ENCODE data around the gene NIP7. TPM values are rescaled to one million over a fixed set of nuclear protein-coding genes. Genes with fewer than 3 reads are reported as not detected.
"Not testable (repeated sequence)": the region's sequence is repeated elsewhere in the genome, so short reads cannot be mapped to it uniquely, and the experiment has no call there.

Gene NIP7
- total RNA-seq, result 10 to 100 TPM; 39.1 to 41.3 TPM

- Mint-ChIP-seq H3K4me3 (peak within 1 kb of the TSS; percentile 96), H3K27me3 (no peaks in the 10 kb centered on the region), H3K36me3 (ENCODE audit: low read depth) (peaks cover 60% of the 10 kb centered on the region), H3K9me3 (ENCODE audit: low read depth) (no peaks in the 10 kb centered on the region), H3K4me1 (peaks cover 37% of the 10 kb centered on the region), H3K27ac (peak within 1 kb of the TSS; percentile 98)
- ATAC-seq (peak; percentile 89), DNase-seq (peak; percentile 95)
- ChIA-PET CTCF (interaction anchor here (0.8 to 2.5 kb wide), 11 partner anchors 8 to 209 kb away, joined by 3 to 18 read pairs (median 3); partner anchors contain the start of gene PDF), POLR2A (interaction anchor here (0.5 to 1.3 kb wide), 6 partner anchors 9 to 922 kb away, joined by 3 to 10 read pairs (median 4); partner anchors contain the start of gene PDF)
- intact Hi-C loops (cut with DNase I, micrococcal nuclease), result loop anchor here (1.0 to 10.0 kb wide), 10 partner anchors 9 to 1775 kb away; partner anchors contain the start of genes PDF (in 2 of the 2), CHTF8 (in 1 of the 2), CTCF (in 1 of the 2) and CYB5B (in 1 of the 2)
These were observed at the start of gene NIP7, which contains the start of gene COG8 for GRCh38 chr16:69339289-69340094. NIP7 (plus strand) TSS chr16:69339772; CDS start chr16:69339830, 58 bp downstream. COG8 (minus strand) TSS chr16:69339564; CDS start chr16:69339552, 12 bp downstream.

- H3K27ac Mint-ChIP-seq; DNase-seq; H3K36me3 Mint-ChIP-seq (ENCODE audit: low read depth); H3K9me3 Mint-ChIP-seq (ENCODE audit: low read depth); H3K4me3 Mint-ChIP-seq; intact Hi-C loops (cut with DNase I, micrococcal nuclease); H3K27me3 Mint-ChIP-seq; H3K4me1 Mint-ChIP-seq; ATAC-seq; POLR2A ChIA-PET: not testable (repeated sequence)
- CTCF ChIA-PET, result interaction anchor here (8.6 kb wide), 1 partner anchor 140 kb away, joined by 90 read pairs; no protein-coding TSS in a partner anchor
These were observed 47.9 kb upstream of the NIP7 start for GRCh38 chr16:69291657-69292056.

GRCh38 chr16:69293401-69293800 is 46.2 kb upstream of the NIP7 start:
- no peak overlapping the region for H3K4me3 Mint-ChIP-seq
- DNase-seq (no peak), ATAC-seq (peak; percentile 77)
- H3K36me3 Mint-ChIP-seq (ENCODE audit: low read depth), result no peaks in the 10 kb centered on the region
- ChIA-PET CTCF (no interaction called here), POLR2A (no interaction called here)
- H3K4me1 Mint-ChIP-seq, result peaks cover 6% of the 10 kb centered on the region
- no peaks in the 10 kb centered on the region for H3K27me3 Mint-ChIP-seq
- intact Hi-C loops (cut with DNase I, micrococcal nuclease), result no loop called here
- peak overlapping the region; percentile 66 for H3K27ac Mint-ChIP-seq
- H3K9me3 Mint-ChIP-seq (ENCODE audit: low read depth), result no peaks in the 10 kb centered on the region

- no peaks in the 10 kb centered on the region for H3K36me3 Mint-ChIP-seq (ENCODE audit: low read depth)
- intact Hi-C loops (cut with DNase I, micrococcal nuclease), result no loop called here
- no peak overlapping the region for H3K4me3 Mint-ChIP-seq
- no peak overlapping the region for H3K27ac Mint-ChIP-seq
- H3K9me3 Mint-ChIP-seq (ENCODE audit: low read depth), result no peaks in the 10 kb centered on the region
- ATAC-seq (no peak), DNase-seq (no peak)
- H3K27me3 Mint-ChIP-seq, result no peaks in the 10 kb centered on the region
- peaks cover 6% of the 10 kb centered on the region for H3K4me1 Mint-ChIP-seq
- POLR2A ChIA-PET, result no interaction called here
- CTCF ChIA-PET, result no interaction called here
These were observed 45.5 kb upstream of the NIP7 start for GRCh38 chr16:69294051-69294450.

GRCh38 chr16:69296771-69297170 is 42.8 kb upstream of the NIP7 start:
- H3K36me3 Mint-ChIP-seq (ENCODE audit: low read depth); H3K9me3 Mint-ChIP-seq (ENCODE audit: low read depth); H3K4me3 Mint-ChIP-seq; H3K27me3 Mint-ChIP-seq; POLR2A ChIA-PET; DNase-seq; H3K4me1 Mint-ChIP-seq; H3K27ac Mint-ChIP-seq; ATAC-seq; intact Hi-C loops (cut with DNase I, micrococcal nuclease): not testable (repeated sequence)
- CTCF ChIA-PET, result interaction anchor here (0.6 to 2.1 kb wide), 3 partner anchors 8 to 447 kb away, joined by 3 to 8 read pairs (median 3); no protein-coding TSS in a partner anchor

- Mint-ChIP-seq H3K36me3 (ENCODE audit: low read depth) (no peaks in the 10 kb centered on the region), H3K27ac (no peak overlapping the region), H3K4me3 (no peak overlapping the region), H3K27me3 (no peaks in the 10 kb centered on the region), H3K4me1 (peaks cover 4% of the 10 kb centered on the region), H3K9me3 (ENCODE audit: low read depth) (no peaks in the 10 kb centered on the region)
- ATAC-seq (no peak), DNase-seq (no peak)
- intact Hi-C loops (cut with DNase I, micrococcal nuclease), result no loop called here
- CTCF ChIA-PET, result no interaction called here
- POLR2A ChIA-PET, result no interaction called here
These were observed 41.3 kb upstream of the NIP7 start for GRCh38 chr16:69298261-69298660.

- no peaks in the 10 kb centered on the region for H3K4me1 Mint-ChIP-seq
- intact Hi-C loops (cut with DNase I, micrococcal nuclease), result no loop called here
- DNase-seq (no peak), ATAC-seq (no peak)
- no peak overlapping the region for H3K27ac Mint-ChIP-seq
- ChIA-PET POLR2A (interaction anchor here (0.6 kb wide), 1 partner anchor 13 kb away, joined by 3 read pairs; no protein-coding TSS in a partner anchor), CTCF (interaction anchor here (0.6 to 1.6 kb wide), 7 partner anchors 13 to 976 kb away, joined by 3 to 6 read pairs (median 3); no protein-coding TSS in a partner anchor)
- H3K27me3 Mint-ChIP-seq, result no peaks in the 10 kb centered on the region
- no peaks in the 10 kb centered on the region for H3K9me3 Mint-ChIP-seq (ENCODE audit: low read depth)
- H3K36me3 Mint-ChIP-seq (ENCODE audit: low read depth), result no peaks in the 10 kb centered on the region
- H3K4me3 Mint-ChIP-seq, result no peak overlapping the region
These were observed 38.4 kb upstream of the NIP7 start for GRCh38 chr16:69301187-69301586.

- intact Hi-C loops (cut with DNase I, micrococcal nuclease), result no loop called here
- Mint-ChIP-seq H3K9me3 (ENCODE audit: low read depth) (no peaks in the 10 kb centered on the region), H3K4me1 (no peaks in the 10 kb centered on the region), H3K36me3 (ENCODE audit: low read depth) (no peaks in the 10 kb centered on the region), H3K27ac (no peak overlapping the region), H3K4me3 (no peak overlapping the region), H3K27me3 (no peaks in the 10 kb centered on the region)
- ChIA-PET CTCF (interaction anchor here (0.5 to 1.2 kb wide), 5 partner anchors 9 to 976 kb away, joined by 3 to 5 read pairs (median 3); no protein-coding TSS in a partner anchor), POLR2A (interaction anchor here (0.6 kb wide), 1 partner anchor 13 kb away, joined by 3 read pairs; no protein-coding TSS in a partner anchor)
- no peak for DNase-seq
- ATAC-seq, result no peak
These were observed 37.7 kb upstream of the NIP7 start for GRCh38 chr16:69301861-69302260.

GRCh38 chr16:69302301-69302700 is 37.3 kb upstream of the NIP7 start:
- no peak overlapping the region for H3K4me3 Mint-ChIP-seq
- ATAC-seq (no peak), DNase-seq (no peak)
- POLR2A ChIA-PET, result no interaction called here
- no peaks in the 10 kb centered on the region for H3K4me1 Mint-ChIP-seq
- no peaks in the 10 kb centered on the region for H3K36me3 Mint-ChIP-seq (ENCODE audit: low read depth)
- intact Hi-C loops (cut with DNase I, micrococcal nuclease), result no loop called here
- H3K27me3 Mint-ChIP-seq, result no peaks in the 10 kb centered on the region
- H3K27ac Mint-ChIP-seq, result no peak overlapping the region
- no peaks in the 10 kb centered on the region for H3K9me3 Mint-ChIP-seq (ENCODE audit: low read depth)
- CTCF ChIA-PET, result interaction anchor here (0.5 to 1.2 kb wide), 7 partner anchors 8 to 1451 kb away, joined by 3 to 5 read pairs (median 3); no protein-coding TSS in a partner anchor

GRCh38 chr16:69306031-69306430 is 33.5 kb upstream of the NIP7 start:
- POLR2A ChIA-PET, result no interaction called here
- Mint-ChIP-seq H3K27me3 (no peaks in the 10 kb centered on the region), H3K27ac (no peak overlapping the region)

GRCh38 chr16:69307091-69307490 is 32.5 kb upstream of the NIP7 start:
- POLR2A ChIA-PET, result interaction anchor here (0.6 kb wide), 1 partner anchor 1223 kb away, joined by 5 read pairs; no protein-coding TSS in a partner anchor
- intact Hi-C loops (cut with DNase I, micrococcal nuclease), result no loop called here
- Mint-ChIP-seq H3K27ac (no peak overlapping the region), H3K27me3 (no peaks in the 10 kb centered on the region), H3K4me3 (no peak overlapping the region), H3K9me3 (ENCODE audit: low read depth) (no peaks in the 10 kb centered on the region), H3K4me1 (peaks cover 11% of the 10 kb centered on the region), H3K36me3 (ENCODE audit: low read depth) (peaks cover 6% of the 10 kb centered on the region)
- CTCF ChIA-PET, result no interaction called here
- ATAC-seq, result no peak
- DNase-seq, result no peak

More at GRCh38 chr16:69306031-69306430, 33.5 kb upstream of the NIP7 start:
- peaks cover 7% of the 10 kb centered on the region for H3K4me1 Mint-ChIP-seq
- intact Hi-C loops (cut with DNase I, micrococcal nuclease), result no loop called here
- ATAC-seq (no peak), DNase-seq (no peak)
- CTCF ChIA-PET, result no interaction called here
- H3K9me3 Mint-ChIP-seq (ENCODE audit: low read depth), result no peaks in the 10 kb centered on the region
- no peak overlapping the region for H3K4me3 Mint-ChIP-seq
- H3K36me3 Mint-ChIP-seq (ENCODE audit: low read depth), result peaks cover 2% of the 10 kb centered on the region

Data from activated CD4-positive, alpha-beta T cell treated with anti-CD3 and anti-CD28 coated beads for 36 hours (primary cell).